Caco-2 (cell line): ENCODE results near the gene DSG3. TPM values are rescaled to one million over a fixed set of nuclear protein-coding genes. Genes with fewer than 3 reads are reported as not detected.

Experiments used
- BruUV-seq: library from RNA; stranded (reverse); fragments of 400-500 nt; replicated peaks from 2 replicates; lab custom pipeline; 2021; lab: Mats Ljungman, UMichigan
- CTCF ChIA-PET: fragments of 300-600 bp; sonication (Branson Sonifier 250); formaldehyde crosslinking; loops from one replicate; lab custom pipeline; 2022; ENCODE audit warnings: antibody characterized with exemption; lab: Charles Lee
- POLR2A ChIA-PET: fragments of 300-600 bp; sonication (Branson Sonifier 250); formaldehyde crosslinking; loops from one replicate; lab custom pipeline; 2022; ENCODE audit warnings: antibody characterized with exemption; lab: Charles Lee
- DNase-seq, 2 experiments: peaks; one replicate each; pipeline versions ENCODE4 v3.0.0 to v3.0.0-alpha.2; 2020 to 2022
- H3K27me3 ChIP-seq: replicated peaks from 2 replicates; pipeline ENCODE4 v1.6.0; 2011; ENCODE audit warnings: low read length; ENCODE audit not compliant: control insufficient read depth, insufficient read depth
- H3K36me3 ChIP-seq: 2 replicates; pipeline ENCODE4 v1.5.1; 2011; ENCODE audit warnings: low read length; ENCODE audit not compliant: control insufficient read depth, insufficient read depth
- H3K4me1 ChIP-seq: fragments of 250-450 bp; sonication (Bioruptor Pico); 2 replicates; pipeline ENCODE4 v1.5.1; 2020; ENCODE audit warnings: mild to moderate bottlenecking
- H3K4me3 ChIP-seq: 2 replicates; pipeline ENCODE4 v1.5.1; 2011; ENCODE audit warnings: low read depth, mild to moderate bottlenecking, control low read depth, low read length
- H3K9me3 ChIP-seq: fragments of 250-450 bp; sonication (Bioruptor Pico); 2 replicates; pipeline ENCODE4 v1.5.1; 2020; ENCODE audit warnings: mild to moderate bottlenecking, moderate library complexity
- H3K27ac Mint-ChIP-seq: one replicate; pipeline ENCODE4 v1.8.0; 2022; ENCODE audit warnings: mixed read lengths; ENCODE audit not compliant: unreplicated experiment
- H3K27me3 Mint-ChIP-seq: one replicate; pipeline ENCODE4 v1.8.0; 2022; ENCODE audit warnings: mixed read lengths; ENCODE audit not compliant: insufficient read depth, unreplicated experiment
- H3K36me3 Mint-ChIP-seq: one replicate; pipeline ENCODE4 v1.8.0; 2022; ENCODE audit warnings: mild to moderate bottlenecking, mixed read lengths; ENCODE audit not compliant: insufficient read depth, unreplicated experiment
- H3K4me1 Mint-ChIP-seq: one replicate; pipeline ENCODE4 v1.8.0; 2022; ENCODE audit warnings: low read depth, mixed read lengths; ENCODE audit not compliant: unreplicated experiment
- H3K4me3 Mint-ChIP-seq: one replicate; pipeline ENCODE4 v1.8.0; 2022; ENCODE audit warnings: mild to moderate bottlenecking, moderate library complexity, mixed read lengths; ENCODE audit not compliant: unreplicated experiment
- H3K9me3 Mint-ChIP-seq: one replicate; pipeline ENCODE4 v1.8.0; 2022; ENCODE audit warnings: mixed read lengths; ENCODE audit not compliant: unreplicated experiment
- CTCF ChIP-seq, 2 experiments: fragments of 200-600 bp in 1 of 2; IDR thresholded peaks; 1 replicate in 1 of 2; 2 replicates in 1 of 2; pipeline versions ENCODE4 v1.5.1 to v1.8.0; 2011 to 2022; ENCODE audit warnings: antibody characterized with exemption in 1 of 2, control low read depth in 1 of 2, inconsistent platforms in 1 of 2, low read depth in 1 of 2, low read length in 1 of 2, mild to moderate bottlenecking in 1 of 2, moderate library complexity in 1 of 2; ENCODE audit not compliant: insufficient read depth in 1 of 2, severe bottlenecking in 1 of 2, unreplicated experiment in 1 of 2
- intact Hi-C: fragments of 100-400 bp; cut with micrococcal nuclease; formaldehyde crosslinking; loops from one replicate; pipeline ENCODE4 v1.10.0; 2022; ENCODE audit not compliant: unreplicated experiment
- total RNA-seq: library from RNA; stranded (reverse); gene quantifications from 2 replicates; pipeline ENCODE4 v1.2.3, GENCODE V29; 2022

The DSG3 gene
- total RNA-seq, 1 experiment from 2014 or later = 0.14 TPM

- peaks cover 10% of the 10 kb centered on the region; the same call in 1 of the 2 replicates for H3K4me1 ChIP-seq
- peak; percentile 53 for TF ChIP-seq CTCF (IDR thresholded peaks at IDR 0.05; ENCODE audit: insufficient read depth in 1 of 2, low read depth in 1 of 2, low read length in 1 of 2, severe bottlenecking in 1 of 2, unreplicated experiment in 1 of 2)
- no peaks in the 10 kb centered on the region for H3K27me3 ChIP-seq
- Mint-ChIP-seq H3K4me3 (no peak overlapping the region), H3K4me1 (peaks cover 11% of the 10 kb centered on the region), H3K9me3 (no peaks in the 10 kb centered on the region), H3K27me3 (no peaks in the 10 kb centered on the region), H3K36me3 (no peaks in the 10 kb centered on the region), H3K27ac (no peak overlapping the region)
- no peaks in the 10 kb centered on the region for H3K9me3 ChIP-seq
- DNase-seq = peak; percentile 21 to 31
- no peak overlapping the region for H3K4me3 ChIP-seq
- intact Hi-C loops = loop anchor here (1.0 to 2.0 kb wide), 3 partner anchors 82 to 454 kb away; no protein-coding TSS in a partner anchor
- H3K36me3 ChIP-seq = no peaks in the 10 kb centered on the region
- BruUV-seq = no TSS peak
- POLR2A ChIA-PET = no interaction called here
- CTCF ChIA-PET = interaction anchor here (0.5 to 1.2 kb wide), 4 partner anchors 12 to 223 kb away, joined by 3 to 5 read pairs (median 4); no protein-coding TSS in a partner anchor
Measured at GRCh38 chr18:31424383-31424988, 23.1 kb upstream of the DSG3 start.

- ChIA-PET POLR2A (no interaction called here), CTCF (no interaction called here)
- Histone ChIP-seq H3K4me1 (peaks cover 10% of the 10 kb centered on the region; the same call in 1 of the 2 replicates), H3K27me3 (no peaks in the 10 kb centered on the region), H3K4me3 (no peak overlapping the region), H3K9me3 (no peaks in the 10 kb centered on the region), H3K36me3 (no peaks in the 10 kb centered on the region)
- Mint-ChIP-seq H3K27ac (no peak overlapping the region), H3K4me3 (no peak overlapping the region), H3K9me3 (no peaks in the 10 kb centered on the region), H3K36me3 (no peaks in the 10 kb centered on the region), H3K27me3 (no peaks in the 10 kb centered on the region), H3K4me1 (peaks cover 13% of the 10 kb centered on the region)
- TF ChIP-seq CTCF (IDR thresholded peaks at IDR 0.05; ENCODE audit: insufficient read depth in 1 of 2, low read depth in 1 of 2, low read length in 1 of 2, severe bottlenecking in 1 of 2, unreplicated experiment in 1 of 2) = no peak
- DNase-seq = no peak
- no TSS peak for BruUV-seq
- intact Hi-C loops = no loop called here
Measured at GRCh38 chr18:31426021-31426420, 21.5 kb upstream of the DSG3 start.

- Mint-ChIP-seq H3K36me3 (no peaks in the 10 kb centered on the region), H3K9me3 (no peaks in the 10 kb centered on the region), H3K4me1 (peaks cover 13% of the 10 kb centered on the region), H3K27me3 (no peaks in the 10 kb centered on the region), H3K4me3 (no peak overlapping the region), H3K27ac (no peak overlapping the region)
- peaks cover 10% of the 10 kb centered on the region; the same call in 1 of the 2 replicates for H3K4me1 ChIP-seq
- TF ChIP-seq CTCF (IDR thresholded peaks at IDR 0.05; ENCODE audit: insufficient read depth in 1 of 2, low read depth in 1 of 2, low read length in 1 of 2, severe bottlenecking in 1 of 2, unreplicated experiment in 1 of 2) = no peak
- no peak overlapping the region for H3K4me3 ChIP-seq
- intact Hi-C loops = no loop called here
- ChIA-PET POLR2A (no interaction called here), CTCF (no interaction called here)
- H3K9me3 ChIP-seq = no peaks in the 10 kb centered on the region
- no TSS peak for BruUV-seq
- no peak for DNase-seq
- H3K27me3 ChIP-seq = no peaks in the 10 kb centered on the region
- H3K36me3 ChIP-seq = no peaks in the 10 kb centered on the region
Measured at GRCh38 chr18:31426871-31427406, 20.6 kb upstream of the DSG3 start.
